Smooth muscle cell (in vitro differentiated cells): Measurements from ENCODE around the gene NKD1. TPM values are rescaled to one million over a fixed set of nuclear protein-coding genes. Genes with fewer than 3 reads are reported as not detected.

Source experiments
- DNase-seq: peaks from one replicate; lab custom pipeline; 2025; ENCODE audit not compliant: unreplicated experiment; lab: John Stamatoyannopoulos, UW
- H2AFZ ChIP-seq: fragments of 200-600 bp; sonication (generic); 2 replicates; pipeline ENCODE4 v1.6.0; 2016; ENCODE audit warnings: antibody characterized with exemption, low read depth, mild to moderate bottlenecking
- H3F3A ChIP-seq: fragments of 200-600 bp; sonication (generic); 2 replicates; pipeline ENCODE4 v1.6.0; 2017; ENCODE audit warnings: antibody characterized with exemption, low read depth
- H3K27ac ChIP-seq: fragments of 200-600 bp; sonication (generic); 2 replicates; pipeline ENCODE4 v1.5.1; 2016; ENCODE audit warnings: low read depth, mild to moderate bottlenecking
- H3K27me3 ChIP-seq: fragments of 200-600 bp; sonication (generic); 2 replicates; pipeline ENCODE4 v1.6.1; 2016; ENCODE audit warnings: low read depth, mild to moderate bottlenecking
- H3K36me3 ChIP-seq: fragments of 200-600 bp; sonication (generic); 2 replicates; pipeline ENCODE4 v1.5.1; 2016; ENCODE audit warnings: low read depth
- H3K4me1 ChIP-seq: fragments of 200-600 bp; sonication (generic); 2 replicates; pipeline ENCODE4 v1.5.1; 2016; ENCODE audit warnings: low read depth
- H3K4me2 ChIP-seq: fragments of 200-600 bp; sonication (generic); 2 replicates; pipeline ENCODE4 v1.6.0; 2016; ENCODE audit warnings: mild to moderate bottlenecking
- H3K4me3 ChIP-seq: fragments of 200-600 bp; sonication (generic); 2 replicates; pipeline ENCODE4 v1.5.1; 2016; ENCODE audit warnings: mild to moderate bottlenecking
- H3K79me2 ChIP-seq: fragments of 200-600 bp; sonication (generic); 2 replicates; pipeline ENCODE4 v1.6.0; 2016; ENCODE audit warnings: low read depth, mild to moderate bottlenecking
- H3K9ac ChIP-seq: fragments of 200-600 bp; sonication (generic); 2 replicates; pipeline ENCODE4 v1.6.0; 2016; ENCODE audit warnings: low read depth
- H3K9me3 ChIP-seq: fragments of 200-600 bp; sonication (generic); replicated peaks from 2 replicates; pipeline ENCODE4 v1.5.1; 2016; ENCODE audit warnings: low read depth
- H4K20me1 ChIP-seq: fragments of 200-600 bp; sonication (generic); 2 replicates; pipeline ENCODE4 v1.6.0; 2016; ENCODE audit warnings: low read depth
- CTCF ChIP-seq: fragments of 200-600 bp; sonication (generic); IDR thresholded peaks from 2 replicates; pipeline ENCODE4 v1.5.1; 2017; ENCODE audit warnings: borderline replicate concordance, mild to moderate bottlenecking, antibody characterized with exemption; ENCODE audit not compliant: insufficient read depth, poor library complexity, severe bottlenecking
- WGBS: methylation state at CpG from one replicate; pipeline ENCODE4 v1.1.7; 2016; ENCODE audit warnings: low lambda C conversion rate; 5-methylcytosine and 5-hydroxymethylcytosine counted together
- polyA plus RNA-seq: library from polyadenylated mRNA; unstranded; fragments of >200 nt; fragmentation: Nextera tagmentation; extraction: Ambion mirVana; gene quantifications from 2 replicates; pipeline ENCODE4 v1.2.1, GENCODE V29; 2016
- total RNA-seq: library from RNA; depleted of rRNA; stranded (reverse); fragments of >200 nt; gene quantifications from 2 replicates; pipeline ENCODE4 v1.2.3, GENCODE V29; 2014

Gene NKD1
- total and polyA plus RNA-seq, 2 experiments from 2014 or later = 4.5 to 18.8 TPM

DNA sequence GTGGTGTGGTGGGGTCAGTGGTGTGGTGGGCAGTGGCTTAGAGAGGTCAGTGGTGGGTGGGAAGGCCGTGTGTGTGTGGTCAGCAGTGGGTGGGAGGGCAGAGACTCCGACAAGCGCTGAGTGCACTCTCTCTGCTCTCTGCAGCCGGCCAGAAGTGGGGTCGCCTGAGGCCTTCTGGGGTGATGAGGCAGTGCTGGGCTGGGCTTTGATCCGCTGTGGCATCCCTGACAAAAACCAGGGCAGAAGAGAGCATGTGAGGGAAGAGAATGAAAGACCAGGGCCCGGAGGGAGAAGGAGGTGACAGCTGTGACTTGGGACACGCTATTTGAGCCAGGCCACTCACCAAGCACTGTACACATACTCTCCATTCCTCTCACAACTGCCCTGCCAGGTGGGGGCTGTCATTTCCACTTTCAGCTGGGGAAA, 50.8 kb downstream of the NKD1 start:
- Histone ChIP-seq H3K9me3 (no peaks in the 10 kb centered on the region), H3K4me3 (no peak overlapping the region), H3K4me2 (peak overlapping the region; percentile 21), H4K20me1 (no peaks in the 10 kb centered on the region), H3K27ac (peak overlapping the region; percentile 67), H3F3A (peaks cover 17% of the 10 kb centered on the region), H3K4me1 (peaks cover 23% of the 10 kb centered on the region), H3K27me3 (no peaks in the 10 kb centered on the region), H2AFZ (no peak overlapping the region), H3K36me3 (no peaks in the 10 kb centered on the region), H3K9ac (peak overlapping the region; percentile 22), H3K79me2 (no peaks in the 10 kb centered on the region)
- TF ChIP-seq CTCF = no peak
- DNase-seq = no peak
- 74% methylated on average over 3 of the region's 8 CpGs for WGBS

GRCh38 chr16:50599494-50599893, 51.3 kb downstream of the NKD1 start:
- Histone ChIP-seq H3K4me3 (no peak overlapping the region), H3F3A (peaks cover 17% of the 10 kb centered on the region), H3K9me3 (no peaks in the 10 kb centered on the region), H3K27me3 (no peaks in the 10 kb centered on the region), H3K27ac (peak overlapping the region; percentile 67), H4K20me1 (no peaks in the 10 kb centered on the region), H3K4me2 (peak overlapping the region; percentile 21), H2AFZ (no peak overlapping the region), H3K79me2 (no peaks in the 10 kb centered on the region), H3K9ac (peak overlapping the region; percentile 22), H3K36me3 (no peaks in the 10 kb centered on the region), H3K4me1 (peaks cover 18% of the 10 kb centered on the region)
- WGBS = 30% methylated on average over 6 of the region's 6 CpGs
- no peak for TF ChIP-seq CTCF
- no peak for DNase-seq

DNA sequence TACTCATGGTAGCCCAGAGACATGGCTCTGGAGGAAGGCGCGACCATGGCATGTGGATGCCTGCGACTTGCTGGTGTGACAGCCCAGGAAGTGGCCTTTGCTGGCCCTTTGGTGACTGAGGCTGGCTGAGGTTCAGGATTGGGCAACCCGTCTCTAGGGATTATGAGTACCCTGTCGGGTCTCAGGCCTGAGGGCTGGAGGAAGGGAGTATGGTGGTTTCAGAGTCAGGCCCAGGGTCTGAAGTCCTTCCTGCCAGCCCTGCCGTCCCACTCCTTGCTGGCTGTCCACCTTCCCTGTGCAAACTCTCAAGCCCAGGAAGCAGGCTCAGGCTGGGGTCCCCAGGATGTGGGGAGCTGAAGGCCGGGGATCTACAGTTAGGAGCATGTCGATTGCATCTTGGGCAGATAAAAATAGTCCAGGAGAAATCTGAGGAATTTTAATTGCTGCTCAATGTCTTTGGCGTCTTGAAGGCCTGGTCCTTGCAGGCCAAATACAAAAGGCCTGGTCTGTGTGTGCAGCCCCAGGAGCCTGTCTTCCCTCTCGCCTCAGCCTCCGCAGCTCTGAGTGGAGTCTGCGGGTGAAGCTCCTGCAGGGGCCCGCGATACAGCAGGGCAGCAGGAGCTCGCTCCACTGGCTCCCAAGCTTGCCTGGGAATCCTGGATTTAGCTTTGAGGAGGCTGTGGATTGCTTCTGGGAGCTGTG, 52.5 kb downstream of the NKD1 start:
- H3F3A ChIP-seq = peaks cover 17% of the 10 kb centered on the region
- no peaks in the 10 kb centered on the region for H4K20me1 ChIP-seq
- no peaks in the 10 kb centered on the region for H3K27me3 ChIP-seq
- no peaks in the 10 kb centered on the region for H3K79me2 ChIP-seq
- H3K4me3 ChIP-seq = no peak overlapping the region
- no peaks in the 10 kb centered on the region for H3K9me3 ChIP-seq
- no peak overlapping the region for H3K9ac ChIP-seq
- no peak for TF ChIP-seq CTCF
- H3K4me1 ChIP-seq = peaks cover 18% of the 10 kb centered on the region
- peak overlapping the region; percentile 33 for H2AFZ ChIP-seq
- 41% methylated on average over 15 of the region's 15 CpGs for WGBS
- H3K27ac ChIP-seq = peak overlapping the region; percentile 67
- peak overlapping the region; percentile 26 for H3K4me2 ChIP-seq
- no peaks in the 10 kb centered on the region for H3K36me3 ChIP-seq
- DNase-seq = no peak

GRCh38 chr16:50601341-50601740, 53.1 kb downstream of the NKD1 start:
- peak overlapping the region; percentile 67 for H3K27ac ChIP-seq
- H3K36me3 ChIP-seq = no peaks in the 10 kb centered on the region
- no peaks in the 10 kb centered on the region for H3K27me3 ChIP-seq
- WGBS = 82% methylated on average over 12 of the region's 12 CpGs
- H3F3A ChIP-seq = peaks cover 17% of the 10 kb centered on the region
- H2AFZ ChIP-seq = no peak overlapping the region
- DNase-seq = no peak
- H3K79me2 ChIP-seq = no peaks in the 10 kb centered on the region
- no peaks in the 10 kb centered on the region for H4K20me1 ChIP-seq
- no peak for TF ChIP-seq CTCF
- no peaks in the 10 kb centered on the region for H3K9me3 ChIP-seq
- H3K9ac ChIP-seq = no peak overlapping the region
- peak overlapping the region; percentile 26 for H3K4me2 ChIP-seq
- H3K4me3 ChIP-seq = no peak overlapping the region
- H3K4me1 ChIP-seq = peaks cover 18% of the 10 kb centered on the region
